HEK293T (cell line): ENCODE data around the gene TMEM88.
A peak's percentile ranks its signal among the peaks of the same experiment; 100 is the strongest.

ENCODE experiments used
- CTCF ChIA-PET: fragments of 350-600 bp; formaldehyde crosslinking; extraction: SDS; loops from one replicate; lab custom pipeline; 2021; ENCODE audit warnings: antibody characterized with exemption, inconsistent platforms; lab: Yijun Ruan, JAX
- POLR2A ChIA-PET: fragments of 350-600 bp; formaldehyde crosslinking; extraction: SDS; loops from one replicate; lab custom pipeline; 2020; ENCODE audit warnings: antibody characterized with exemption, inconsistent platforms; lab: Yijun Ruan, JAX
- DNase-seq: peaks from one replicate; pipeline ENCODE4 v3.0.0; 2012; ENCODE audit warnings: mixed read lengths; ENCODE audit errors: extremely low spot score
- ARNT ChIP-seq: fragments of 450-650 bp; IDR thresholded peaks from 2 replicates; pipeline ENCODE4 v1.6.1; 2017; ENCODE audit warnings: mild to moderate bottlenecking
- BHLHE40 ChIP-seq: fragments of 450-650 bp; IDR thresholded peaks from 2 replicates; pipeline ENCODE4 v1.6.1; 2016; ENCODE audit warnings: mild to moderate bottlenecking, moderate library complexity, borderline replicate concordance
- CTBP1 ChIP-seq: fragments of 450-650 bp; IDR thresholded peaks from 2 replicates; pipeline ENCODE4 v1.6.1; 2016; ENCODE audit warnings: borderline replicate concordance
- ELF4 ChIP-seq: fragments of 450-650 bp; IDR thresholded peaks from 2 replicates; pipeline ENCODE4 v1.6.1; 2017; ENCODE audit warnings: antibody characterized with exemption
- FOXA1 ChIP-seq: fragments of 450-650 bp; IDR thresholded peaks from 2 replicates; pipeline ENCODE4 v1.6.1; 2016; ENCODE audit warnings: mild to moderate bottlenecking
- FOXK2 ChIP-seq: fragments of 450-650 bp; IDR thresholded peaks from 2 replicates; pipeline ENCODE4 v1.6.1; 2016; ENCODE audit warnings: mild to moderate bottlenecking
- FOXM1 ChIP-seq: fragments of 450-650 bp; IDR thresholded peaks from 2 replicates; pipeline ENCODE4 v1.6.1; 2017; ENCODE audit warnings: mild to moderate bottlenecking, borderline replicate concordance
- HDGF ChIP-seq: fragments of 450-650 bp; IDR thresholded peaks from 2 replicates; pipeline ENCODE4 v1.6.1; 2017; ENCODE audit warnings: antibody characterized with exemption, borderline replicate concordance
- L3MBTL2 ChIP-seq: fragments of 450-650 bp; conservative IDR thresholded peaks from 2 replicates; pipeline ENCODE4 v1.6.1; 2016; ENCODE audit warnings: mild to moderate bottlenecking
- LEF1 ChIP-seq: fragments of 450-650 bp; IDR thresholded peaks from 2 replicates; pipeline ENCODE4 v1.6.1; 2017; ENCODE audit warnings: mild to moderate bottlenecking, borderline replicate concordance
- NFRKB ChIP-seq: fragments of 450-650 bp; IDR thresholded peaks from 2 replicates; pipeline ENCODE4 v1.6.1; 2016; ENCODE audit warnings: mild to moderate bottlenecking, moderate library complexity
- SP1 ChIP-seq: fragments of 450-650 bp; IDR thresholded peaks from 2 replicates; pipeline ENCODE4 v1.6.1; 2017
- SUZ12 ChIP-seq: fragments of 450-650 bp; IDR thresholded peaks from 2 replicates; pipeline ENCODE4 v1.6.1; 2016; ENCODE audit warnings: mild to moderate bottlenecking
- TARDBP ChIP-seq: fragments of 450-650 bp; IDR thresholded peaks from 2 replicates; pipeline ENCODE4 v1.6.1; 2016
- ZNF384 ChIP-seq: fragments of 450-650 bp; IDR thresholded peaks from 2 replicates; pipeline ENCODE4 v1.6.1; 2016
- TF ChIP-seq, protein P1 (sequence below): fragments of 450-650 bp; IDR thresholded peaks from 2 replicates; pipeline ENCODE4 v1.6.1; 2016

Gene TMEM88

DNA sequence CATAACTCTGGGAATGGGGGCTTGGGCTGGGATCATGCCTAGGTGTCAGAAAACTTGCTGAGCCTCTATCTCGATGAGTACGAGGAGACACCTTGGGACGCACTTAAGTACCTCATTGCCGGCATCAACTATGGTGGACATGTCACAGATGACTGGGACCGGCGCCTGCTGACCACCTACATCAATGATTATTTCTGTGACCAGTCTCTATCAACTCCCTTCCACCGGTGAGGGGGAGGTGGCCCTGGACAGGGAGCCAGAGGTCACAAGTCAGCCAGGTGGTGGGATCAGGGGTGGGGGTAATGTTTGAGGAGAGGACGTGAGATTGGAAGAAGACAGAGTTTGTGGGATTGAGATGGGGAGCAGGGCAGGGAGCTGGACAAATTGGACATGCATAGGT is 24.2 kb upstream of the TMEM88 start:
- POLR2A ChIA-PET: no interaction called here
- TF ChIP-seq NFRKB (no peak), L3MBTL2 (no peak), HDGF (no peak), SUZ12 (no peak), CTBP1 (no peak), SP1 (no peak)
- TF ChIP-seq, protein P1, sequence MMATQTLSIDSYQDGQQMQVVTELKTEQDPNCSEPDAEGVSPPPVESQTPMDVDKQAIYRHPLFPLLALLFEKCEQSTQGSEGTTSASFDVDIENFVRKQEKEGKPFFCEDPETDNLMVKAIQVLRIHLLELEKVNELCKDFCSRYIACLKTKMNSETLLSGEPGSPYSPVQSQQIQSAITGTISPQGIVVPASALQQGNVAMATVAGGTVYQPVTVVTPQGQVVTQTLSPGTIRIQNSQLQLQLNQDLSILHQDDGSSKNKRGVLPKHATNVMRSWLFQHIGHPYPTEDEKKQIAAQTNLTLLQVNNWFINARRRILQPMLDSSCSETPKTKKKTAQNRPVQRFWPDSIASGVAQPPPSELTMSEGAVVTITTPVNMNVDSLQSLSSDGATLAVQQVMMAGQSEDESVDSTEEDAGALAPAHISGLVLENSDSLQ: no peak
- CTCF ChIA-PET: interaction anchor here (0.8 kb wide), 1 partner anchor 288 kb away, joined by 3 read pairs; no protein-coding TSS in a partner anchor

DNA sequence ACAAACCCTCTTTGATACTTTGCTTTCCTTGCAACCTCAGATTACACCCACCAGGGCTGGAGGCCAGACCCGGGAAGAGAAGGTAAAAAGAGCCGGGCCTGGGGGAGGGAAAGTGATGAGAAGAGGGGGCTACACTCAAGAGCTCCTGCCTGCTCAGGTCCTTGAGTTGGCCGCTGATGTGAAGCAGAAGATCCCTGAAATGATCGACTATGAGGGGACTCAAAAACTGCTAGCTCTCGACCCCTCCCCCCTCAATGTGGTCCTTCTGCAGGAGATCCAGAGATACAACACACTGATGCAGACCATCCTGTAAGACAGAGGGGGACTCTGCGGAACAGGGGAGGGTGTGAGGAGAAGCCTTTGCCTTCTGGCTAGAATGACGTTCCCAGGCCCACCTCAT is 23.6 kb upstream of the TMEM88 start:
- no peak for DNase-seq
- ChIA-PET POLR2A (no interaction called here), CTCF (interaction anchor here (0.8 to 2.4 kb wide), 2 partner anchors 8 to 288 kb away, joined by 3 to 6 read pairs; no protein-coding TSS in a partner anchor)
- no peak for TF ChIP-seq TARDBP
- TF ChIP-seq L3MBTL2: no peak
- TF ChIP-seq LEF1: no peak
- TF ChIP-seq, protein P1: no peak
- no peak for TF ChIP-seq FOXK2
- no peak for TF ChIP-seq HDGF

More for the DNA sequence above, 24.2 kb upstream of the TMEM88 start:
- DNase-seq: no peak

DNA sequence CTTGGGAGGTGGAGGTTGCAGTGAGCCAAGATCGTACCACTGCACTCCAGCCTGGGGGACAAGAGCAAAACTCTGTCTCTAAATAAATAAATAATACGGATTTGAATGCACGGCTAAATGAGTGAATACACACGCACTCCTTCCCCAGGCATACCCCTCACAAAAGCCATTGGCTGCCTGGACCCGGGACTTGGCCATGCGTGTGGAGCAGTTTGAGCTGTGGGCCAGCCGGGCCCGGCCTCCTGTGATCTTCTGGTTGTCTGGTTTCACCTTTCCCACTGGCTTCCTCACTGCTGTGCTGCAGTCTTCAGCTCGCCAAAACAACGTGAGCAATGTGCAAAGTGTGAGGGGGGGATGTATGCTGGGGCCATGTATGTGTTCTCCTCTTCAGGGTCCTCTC is 22.4 kb upstream of the TMEM88 start:
- CTCF ChIA-PET: interaction anchor here (2.4 kb wide), 1 partner anchor 9 kb away, joined by 6 read pairs; no protein-coding TSS in a partner anchor
- POLR2A ChIA-PET: interaction anchor here (1.2 to 2.4 kb wide), 3 partner anchors 13 to 145 kb away, joined by 3 to 8 read pairs (median 4); partner anchors contain the start of genes NAA38, TP53 and WRAP53
- DNase-seq: no peak
- TF ChIP-seq TARDBP: no peak
- no peak for TF ChIP-seq FOXA1
- TF ChIP-seq L3MBTL2: no peak
- no peak for TF ChIP-seq ZNF384
- TF ChIP-seq SUZ12: no peak
- TF ChIP-seq FOXK2: no peak
- no peak for TF ChIP-seq CTBP1
- no peak for TF ChIP-seq BHLHE40
- no peak for TF ChIP-seq ELF4
- TF ChIP-seq, protein P1: no peak
- TF ChIP-seq HDGF: no peak
- TF ChIP-seq ARNT: no peak
- no peak for TF ChIP-seq FOXM1

DNA sequence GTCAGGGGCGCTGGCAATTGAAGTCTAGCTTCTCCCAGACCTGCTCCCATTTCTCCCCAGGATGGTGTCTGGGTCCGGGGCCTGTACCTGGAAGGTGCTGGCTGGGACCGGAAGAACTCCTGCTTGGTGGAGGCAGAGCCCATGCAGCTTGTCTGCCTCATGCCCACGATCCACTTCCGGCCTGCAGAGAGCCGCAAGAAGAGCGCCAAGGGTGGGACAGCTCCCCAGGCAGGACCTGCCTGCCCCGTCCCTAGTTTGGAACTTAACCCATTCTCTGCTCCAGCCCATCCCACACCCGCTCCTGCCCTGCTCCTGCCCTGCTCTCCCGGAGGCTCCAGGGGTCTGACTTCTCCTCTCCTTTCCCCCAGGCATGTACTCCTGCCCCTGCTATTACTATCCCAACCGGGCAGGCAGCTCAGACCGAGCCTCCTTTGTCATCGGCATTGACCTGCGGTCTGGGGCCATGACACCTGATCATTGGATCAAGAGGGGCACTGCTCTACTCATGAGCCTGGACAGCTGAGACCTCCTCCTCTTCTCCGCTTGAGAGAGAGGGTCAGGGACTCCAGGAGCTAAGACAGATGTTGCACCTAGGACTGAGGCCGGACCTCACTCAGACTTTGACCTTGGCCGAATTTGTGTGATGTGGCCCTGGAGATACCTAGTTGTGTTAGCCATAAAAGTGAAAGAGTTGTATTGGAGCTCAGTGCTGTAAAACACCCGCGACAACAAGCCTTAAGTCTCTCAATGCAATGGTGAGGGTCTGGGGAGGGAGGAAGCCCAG is 21.7 kb upstream of the TMEM88 start:
- no peak for DNase-seq
- TF ChIP-seq SUZ12: no peak
- TF ChIP-seq FOXM1: no peak
- CTCF ChIA-PET: interaction anchor here (0.8 to 2.7 kb wide), 7 partner anchors 8 to 157 kb away, joined by 3 to 11 read pairs (median 6); partner anchors contain the start of genes CYB5D1, NAA38 and WRAP53
- POLR2A ChIA-PET: interaction anchor here (0.8 to 2.4 kb wide), 9 partner anchors 10 to 146 kb away, joined by 3 to 8 read pairs (median 4); partner anchors contain the start of genes NAA38, RNF227, TP53 and WRAP53

DNA sequence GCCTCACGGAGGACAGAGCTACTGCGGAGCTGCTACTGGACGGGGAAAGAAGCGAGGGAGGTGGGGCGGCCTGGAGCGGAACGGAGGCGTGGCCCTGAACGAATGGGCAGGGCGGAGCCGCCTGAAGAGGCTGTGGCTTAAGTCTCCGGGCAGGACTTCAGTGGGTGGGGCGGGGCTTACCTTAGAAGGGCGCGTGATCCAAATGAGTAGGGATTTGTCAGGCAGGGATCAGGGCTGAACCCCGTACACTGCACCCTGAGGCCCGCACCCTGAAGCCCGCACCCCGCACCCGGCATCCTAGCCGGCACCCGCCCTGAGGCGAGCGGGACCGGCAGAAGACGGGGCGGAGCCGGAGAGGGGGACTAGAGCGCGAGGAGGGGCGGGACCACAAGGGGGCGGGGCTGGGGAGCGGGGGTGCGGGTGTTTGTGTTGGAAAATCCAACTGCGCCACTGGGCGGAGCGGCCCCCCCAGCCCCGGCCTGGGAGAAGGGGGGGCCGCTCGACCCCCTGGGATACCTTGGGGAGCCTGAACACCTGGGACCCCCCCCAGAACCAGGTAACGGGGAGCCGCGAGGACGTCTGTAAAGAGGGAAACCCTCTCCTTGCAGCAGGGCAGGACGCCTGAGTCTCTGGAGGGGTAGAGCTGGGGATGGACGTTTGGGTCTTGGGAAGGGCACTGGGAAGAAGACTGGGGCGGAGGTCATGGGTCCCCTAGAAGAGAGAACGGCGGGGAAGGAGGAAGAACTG is 20.9 kb upstream of the TMEM88 start, which contains the start of gene KDM6B:
Gene KDM6B, plus strand, starts transcription at position 423 of the 747 bp plus-strand sequence. CDS start 11,338 bp downstream, outside the sequence.
- peak; percentile 87 for DNase-seq
- ChIA-PET POLR2A (interaction anchor here (1.0 to 3.7 kb wide), 9 partner anchors 9 to 147 kb away, joined by 3 to 18 read pairs (median 5); partner anchors contain the start of genes CYB5D1, NAA38, RNF227 and TP53), CTCF (interaction anchor here (0.8 to 2.7 kb wide), 7 partner anchors 9 to 156 kb away, joined by 3 to 11 read pairs (median 4); partner anchors contain the start of genes CYB5D1, NAA38 and WRAP53)
- no peak for TF ChIP-seq FOXA1
- TF ChIP-seq BHLHE40: no peak
- TF ChIP-seq FOXM1: no peak
- no peak for TF ChIP-seq CTBP1
- TF ChIP-seq ARNT: no peak
- TF ChIP-seq TARDBP: no peak
- TF ChIP-seq SUZ12: no peak
- TF ChIP-seq HDGF: no peak
- TF ChIP-seq FOXK2: no peak
- no peak for TF ChIP-seq ELF4
